ENCODE measurements around the gene OVCA2. TPM values are rescaled to one million over a fixed set of nuclear protein-coding genes. Genes with fewer than 3 reads are reported as not detected.

The OVCA2 gene
- polyA plus RNA-seq, 1 of the 3 experiments (the other 2 are of a cell fraction), result 59.2 TPM

GRCh38 chr17:2040942-2041560 lies 771 bp upstream of the OVCA2 start:
- no peaks in the 10 kb centered on the region for H3K9me3 ChIP-seq
- H3K4me2 ChIP-seq, result peak overlapping the region; percentile 99
- H3K36me3 ChIP-seq (replicated peaks in 1 of 2; ENCODE audit: control insufficient read depth in 1 of 2, insufficient read depth in 2 of 2, low read length in 1 of 2), result peaks cover 9 to 24% of the 10 kb centered on the region in 2 experiments
- ChIA-PET POLR2A (interaction anchor here (1.0 to 1.3 kb wide), 5 partner anchors 9 to 204 kb away, joined by 3 to 4 read pairs (median 3); partner anchors contain the start of gene DPH1), CTCF (interaction anchor here (0.6 to 2.8 kb wide), 14 partner anchors 10 to 204 kb away, joined by 3 to 20 read pairs (median 4); partner anchors contain the start of genes DPH1, HIC1 and RTN4RL1)
- peaks cover 12% of the 10 kb centered on the region for H3F3A ChIP-seq (replicated peaks; ENCODE audit: insufficient read depth)
- TF ChIP-seq TEAD4 (IDR thresholded peaks at IDR 0.05; ENCODE audit: borderline replicate concordance, insufficient read depth) (no peak), FOXJ3 (CRISPR knock-in tag; IDR thresholded peaks at IDR 0.05) (no peak), RCOR1 (IDR thresholded peaks at IDR 0.05; ENCODE audit: low read length) (no peak), RXRA (IDR thresholded peaks at IDR 0.05; ENCODE audit: borderline replicate concordance, low read depth) (no peak), USF1 (IDR thresholded peaks at IDR 0.05; ENCODE audit: borderline replicate concordance, low read depth) (no peak)
- H4K20me1 ChIP-seq (ENCODE audit: insufficient read depth), result no peaks in the 10 kb centered on the region
- peaks cover 20 to 21% of the 10 kb centered on the region in 2 experiments; a peak in 3 of 4 replicates for H3K4me1 ChIP-seq (ENCODE audit: control insufficient read depth in 1 of 2, insufficient read depth in 2 of 2, low read depth in 1 of 2, low read length in 1 of 2)
- peak overlapping the region; percentile 63; the same call in 1 of the 2 replicates for H2AFZ ChIP-seq (ENCODE audit: low read depth)
- peak overlapping the region; percentile 71 to 81 for H3K4me3 ChIP-seq (ENCODE audit: low read depth in 2 of 2, low read length in 1 of 2)
- H3K9me2 ChIP-seq, result no peaks in the 10 kb centered on the region
- peaks cover 31% of the 10 kb centered on the region for H3K79me2 ChIP-seq (ENCODE audit: insufficient read depth)
- 38% methylated on average over 13 of the region's 16 CpGs for WGBS (ENCODE audit: low lambda C conversion rate)
- DNase-seq, result no peak
- peak overlapping the region; percentile 79 to 92; a peak in 3 of 4 replicates for H3K27ac ChIP-seq (ENCODE audit: low read depth in 2 of 2, low read length in 1 of 2)
- H3K9ac ChIP-seq, result peak overlapping the region; percentile 86
- H3K27me3 ChIP-seq (ENCODE audit: insufficient read depth), result no peaks in the 10 kb centered on the region

- peak overlapping the region; percentile 99 for H3K4me2 ChIP-seq
- ChIA-PET CTCF (interaction anchor here (0.9 to 2.8 kb wide), 8 partner anchors 11 to 202 kb away, joined by 3 to 19 read pairs (median 10); partner anchors contain the start of genes DPH1, HIC1 and RTN4RL1), POLR2A (no interaction called here)
- H4K20me1 ChIP-seq (ENCODE audit: insufficient read depth), result no peaks in the 10 kb centered on the region
- H3K9me3 ChIP-seq, result no peaks in the 10 kb centered on the region
- peaks cover 11 to 14% of the 10 kb centered on the region in 2 experiments for H3K36me3 ChIP-seq (replicated peaks in 1 of 2; ENCODE audit: control insufficient read depth in 1 of 2, insufficient read depth in 2 of 2, low read length in 1 of 2)
- 15% methylated on average over 17 of the region's 17 CpGs for WGBS (ENCODE audit: low lambda C conversion rate)
- peak overlapping the region; percentile 86 for H3K9ac ChIP-seq
- H3K9me2 ChIP-seq, result no peaks in the 10 kb centered on the region
- H3K79me2 ChIP-seq (ENCODE audit: insufficient read depth), result peaks cover 31% of the 10 kb centered on the region
- H3F3A ChIP-seq (replicated peaks; ENCODE audit: insufficient read depth), result peaks cover 17% of the 10 kb centered on the region
- TF ChIP-seq PBX3 (IDR thresholded peaks at IDR 0.05) (no peak), RAD21 (IDR thresholded peaks at IDR 0.05; ENCODE audit: low read length) (peak; percentile 27)
- H3K27me3 ChIP-seq (ENCODE audit: insufficient read depth), result no peaks in the 10 kb centered on the region
- H3K4me1 ChIP-seq (ENCODE audit: control insufficient read depth in 1 of 2, insufficient read depth in 2 of 2, low read depth in 1 of 2, low read length in 1 of 2), result peaks cover 20 to 21% of the 10 kb centered on the region in 2 experiments; a peak in 3 of 4 replicates
- no peak overlapping the region for H2AFZ ChIP-seq (ENCODE audit: low read depth)
- peak overlapping the region; percentile 79 to 92 for H3K27ac ChIP-seq (ENCODE audit: low read depth in 2 of 2, low read length in 1 of 2)
- peak overlapping the region; percentile 71 to 81 for H3K4me3 ChIP-seq (ENCODE audit: low read depth in 2 of 2, low read length in 1 of 2)
- peak; percentile 65 for DNase-seq
These were observed 597 bp downstream of the OVCA2 start for GRCh38 chr17:2042390-2042847.

Measured in SK-N-SH (cell line).